Activated naive CD4-positive, alpha-beta T cell treated with anti-CD3 and anti-CD28 coated beads, Interleukin-2, amount 50 U/mL, for 16 hours (primary cell): ENCODE results near the gene LRRC75A.
"Not testable (repeated sequence)": the region's sequence is repeated elsewhere in the genome, so short reads cannot be mapped to it uniquely, and the experiment has no call there.

Experiments used
- DNase-seq: peaks from one replicate; pipeline ENCODE4 v3.0.0-alpha.2; 2020

LRRC75A gene, protein sequence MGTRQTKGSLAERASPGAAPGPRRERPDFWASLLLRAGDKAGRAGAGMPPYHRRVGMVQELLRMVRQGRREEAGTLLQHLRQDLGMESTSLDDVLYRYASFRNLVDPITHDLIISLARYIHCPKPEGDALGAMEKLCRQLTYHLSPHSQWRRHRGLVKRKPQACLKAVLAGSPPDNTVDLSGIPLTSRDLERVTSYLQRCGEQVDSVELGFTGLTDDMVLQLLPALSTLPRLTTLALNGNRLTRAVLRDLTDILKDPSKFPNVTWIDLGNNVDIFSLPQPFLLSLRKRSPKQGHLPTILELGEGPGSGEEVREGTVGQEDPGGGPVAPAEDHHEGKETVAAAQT

DNA sequence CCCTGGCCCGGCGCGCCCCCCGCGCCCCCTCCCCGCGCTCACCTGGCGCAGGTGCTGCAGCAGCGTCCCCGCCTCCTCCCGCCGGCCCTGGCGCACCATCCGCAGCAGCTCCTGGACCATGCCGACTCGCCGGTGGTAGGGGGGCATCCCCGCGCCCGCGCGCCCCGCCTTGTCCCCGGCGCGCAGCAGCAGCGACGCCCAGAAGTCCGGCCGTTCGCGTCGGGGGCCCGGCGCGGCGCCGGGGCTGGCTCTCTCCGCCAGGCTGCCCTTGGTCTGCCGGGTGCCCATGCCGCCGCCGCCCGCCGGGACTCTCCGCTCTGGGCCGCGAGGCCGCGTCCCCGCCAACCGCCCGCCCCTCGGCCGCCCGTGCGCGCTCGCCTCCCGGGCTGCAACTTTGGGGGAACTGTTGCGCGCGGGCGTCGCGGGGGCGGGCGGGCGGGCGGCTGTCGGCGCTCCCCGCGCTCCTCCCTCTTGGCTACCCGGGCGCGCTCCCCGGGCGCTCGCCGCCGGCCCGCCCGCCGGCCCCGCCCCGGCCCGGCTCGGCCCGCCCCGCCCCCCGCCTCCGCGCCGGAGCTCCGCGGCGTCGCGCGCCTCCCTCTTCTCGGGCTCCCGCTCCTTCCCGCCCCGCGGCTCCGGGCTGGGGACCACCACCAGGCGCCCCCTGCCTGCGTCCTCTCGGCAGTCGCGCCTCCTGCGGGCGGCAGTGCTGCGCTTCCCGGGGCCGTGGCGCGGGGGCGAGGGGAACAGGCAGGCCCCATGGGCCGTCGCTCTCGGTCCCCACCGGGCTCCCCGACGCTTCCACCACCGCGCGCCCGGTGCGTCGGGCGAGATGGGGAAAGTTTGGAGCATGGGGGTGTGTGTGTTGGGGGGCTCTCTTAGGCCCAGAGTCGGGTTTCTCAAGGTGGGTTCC is at the start of gene LRRC75A:
Gene LRRC75A (minus strand): TSS at position 491 of the 910 bp plus-strand sequence. CDS start 203 bp downstream, at position 288.
- DNase-seq: peak; percentile 64

DNA sequence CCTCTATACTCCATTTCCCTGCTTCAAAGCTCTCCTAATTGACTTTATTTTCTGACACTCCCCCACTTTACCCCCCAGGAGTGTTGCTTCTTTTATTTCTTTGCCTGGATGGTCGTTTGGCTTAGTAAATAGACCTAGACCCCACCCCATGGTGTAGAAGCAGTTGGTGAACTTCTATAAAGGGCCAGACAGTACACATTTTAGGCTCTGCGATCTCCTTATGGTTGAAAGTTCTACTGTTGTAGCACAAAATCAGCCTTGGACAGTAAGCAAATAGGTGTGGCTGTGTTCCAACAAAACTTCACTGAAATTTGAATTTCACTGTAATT is 45.1 kb upstream of the LRRC75A start:
- DNase-seq: no peak

DNA sequence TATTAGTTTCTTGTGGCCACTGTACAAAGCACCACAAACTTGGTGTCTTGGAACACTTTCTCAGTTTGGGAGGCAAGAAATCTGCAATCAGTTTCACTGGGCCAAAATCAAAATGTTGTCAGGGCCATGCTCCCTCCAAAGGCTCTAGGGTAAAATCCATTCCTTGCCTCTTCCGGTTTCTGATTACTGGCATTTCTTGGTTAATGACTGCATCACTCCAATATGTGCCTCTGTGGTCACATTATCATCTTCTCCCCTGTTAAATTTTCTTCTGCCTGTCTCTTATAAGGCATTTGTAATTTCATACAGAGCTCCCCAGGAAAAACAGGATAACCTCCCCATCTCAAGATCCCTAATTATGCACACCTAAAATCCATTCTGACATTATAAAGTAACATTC is 42.2 kb upstream of the LRRC75A start:
- DNase-seq: no peak

DNA sequence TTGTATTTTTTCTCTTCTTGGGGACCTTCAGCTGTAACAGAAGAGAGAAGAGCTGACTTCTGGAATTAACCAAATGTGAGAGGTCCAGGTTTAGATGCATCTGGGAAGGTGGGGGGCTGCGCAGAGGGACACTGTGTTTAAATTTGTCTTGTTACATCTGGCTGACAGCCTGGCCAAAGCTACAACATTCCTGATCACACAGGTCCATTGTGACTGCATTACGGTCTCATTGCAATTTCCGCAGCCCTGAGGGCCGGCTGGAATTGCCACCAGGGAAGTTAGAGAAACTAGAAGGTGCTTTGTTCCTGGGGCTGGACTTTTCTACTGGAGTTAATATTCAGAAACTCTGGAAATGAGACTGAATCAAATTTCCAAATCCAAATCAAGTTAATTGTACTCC is 37.9 kb upstream of the LRRC75A start:
- no peak for DNase-seq

DNA sequence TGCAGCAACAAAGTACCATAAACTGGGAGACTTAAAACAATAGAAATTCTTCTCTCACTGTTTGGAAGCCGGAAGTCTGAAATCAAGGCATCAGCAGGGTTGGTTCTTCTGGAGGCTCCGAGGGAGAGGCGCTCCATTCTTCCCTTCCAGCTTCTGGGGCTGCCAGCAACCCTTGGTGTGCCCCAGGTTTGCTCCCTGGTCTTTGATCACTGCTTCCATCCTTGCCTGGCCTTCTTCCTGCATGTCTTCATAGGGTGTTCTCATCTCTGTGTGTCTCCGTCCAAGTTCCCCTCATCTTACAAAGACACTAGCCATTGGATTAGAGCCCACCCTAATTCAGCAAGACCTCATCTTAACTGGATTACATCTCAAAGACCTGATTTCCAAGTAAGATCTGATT is 35.3 kb upstream of the LRRC75A start:
- no peak for DNase-seq

DNA sequence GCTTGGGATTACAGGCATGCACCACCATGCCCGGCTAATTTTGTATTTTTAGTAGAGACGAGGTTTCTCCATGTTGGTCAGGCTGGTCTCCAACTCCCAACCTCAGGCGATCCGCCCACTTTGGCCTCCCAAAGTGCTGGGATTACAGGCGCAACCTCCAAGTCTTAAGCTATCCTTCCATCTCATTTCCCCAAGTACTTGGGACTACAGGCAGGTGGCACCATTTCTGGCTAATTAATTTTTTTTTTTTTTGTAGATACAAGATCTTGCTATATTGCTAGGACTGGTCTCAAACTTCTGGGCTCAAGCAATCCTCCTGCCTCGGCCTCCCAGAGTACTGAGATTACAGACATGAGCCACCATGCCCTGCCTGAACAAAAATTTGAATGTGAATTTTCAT is 33.6 kb upstream of the LRRC75A start:
- not testable (repeated sequence) for DNase-seq

DNA sequence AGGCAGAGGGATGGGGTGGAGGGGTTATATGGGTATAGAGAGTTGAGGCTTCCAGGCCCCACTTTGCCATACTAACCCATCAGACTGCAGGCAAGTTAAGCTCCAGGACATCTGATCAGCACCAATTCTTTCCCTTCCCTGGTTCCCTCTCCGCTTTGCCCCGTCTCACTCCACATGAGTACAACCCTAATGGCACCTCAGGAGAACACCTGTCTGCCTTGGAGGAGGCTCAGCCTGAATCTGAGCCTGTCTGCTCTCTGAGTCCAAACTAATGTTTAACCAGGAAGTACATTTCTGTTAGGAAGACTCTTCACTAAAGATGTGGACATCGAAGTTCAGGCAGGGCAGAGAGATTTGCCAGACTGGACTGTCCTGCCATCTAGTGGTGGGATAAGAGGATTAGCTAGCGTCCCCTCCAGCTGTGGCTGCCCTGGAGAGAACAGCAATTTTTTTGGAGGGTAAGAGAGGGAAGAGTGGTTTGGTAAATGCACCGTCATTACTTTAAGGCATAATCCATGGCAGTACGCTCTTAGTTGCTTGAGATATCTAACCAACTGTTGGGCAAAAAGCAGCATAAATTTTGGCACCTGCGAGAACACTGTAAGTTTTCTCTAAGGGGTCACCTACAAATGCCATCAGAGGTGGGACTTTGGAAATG is 29.2 kb upstream of the LRRC75A start:
- peak; percentile 60 for DNase-seq

DNA sequence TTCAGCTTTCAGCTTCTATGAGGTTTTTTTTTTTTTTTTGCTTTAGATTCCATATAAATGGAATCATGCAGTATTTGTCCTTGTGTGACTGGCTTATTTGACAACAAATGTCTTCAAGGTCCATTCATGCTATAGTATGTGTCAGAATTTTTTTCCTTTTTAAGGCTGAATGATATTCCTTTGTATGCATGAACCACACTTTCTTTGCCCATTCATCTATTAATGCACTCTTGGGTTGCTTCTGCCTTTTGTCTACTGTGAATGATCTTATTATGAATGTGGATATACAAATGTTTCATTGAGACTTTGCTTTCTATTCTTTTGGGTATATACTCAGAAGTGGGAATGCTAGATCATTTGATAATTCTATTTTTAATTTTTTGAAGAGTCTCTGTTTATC is 27.0 kb upstream of the LRRC75A start:
- no peak for DNase-seq

DNA sequence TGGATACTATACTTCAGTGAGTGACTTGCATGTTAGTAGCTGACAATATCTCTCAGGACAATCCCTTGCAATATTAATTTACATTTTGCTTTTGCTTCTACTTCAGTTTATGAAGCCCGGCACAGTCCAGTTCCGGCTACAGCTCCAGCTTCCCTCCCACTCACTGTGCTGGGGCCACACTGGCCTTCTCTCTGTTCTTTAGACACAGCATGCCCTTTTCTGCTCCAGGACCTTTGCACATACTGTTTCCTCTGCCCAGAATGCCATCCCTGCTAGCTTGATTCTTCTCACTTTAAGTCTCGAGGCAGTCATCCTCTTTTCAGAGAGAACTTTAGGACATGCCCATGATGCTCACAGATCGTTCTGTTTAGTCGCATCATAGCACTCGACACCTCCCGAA is 25.5 kb upstream of the LRRC75A start:
- DNase-seq: no peak

DNA sequence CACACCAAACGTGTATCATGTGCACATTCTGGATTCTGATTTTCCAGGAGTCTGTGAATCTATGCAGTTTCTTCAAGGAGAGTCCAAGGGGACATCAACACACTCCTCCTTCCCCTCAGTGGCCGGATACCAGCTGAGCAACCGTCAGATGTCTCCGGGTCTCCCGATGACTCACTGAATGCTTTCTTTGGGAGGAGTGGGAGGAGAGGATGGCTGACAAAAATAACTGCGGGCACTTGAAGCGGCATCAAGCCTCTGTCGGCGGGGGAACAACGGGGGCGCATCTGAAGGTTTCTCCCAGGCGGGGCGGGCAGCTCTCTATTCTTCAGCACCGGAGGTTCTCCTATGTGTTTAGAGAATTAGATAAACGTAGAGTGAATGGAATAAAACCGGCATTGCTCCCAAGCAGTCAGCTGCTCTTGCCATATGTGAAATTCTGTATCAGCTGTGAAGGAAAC is 24.6 kb upstream of the LRRC75A start:
- no peak for DNase-seq

DNA sequence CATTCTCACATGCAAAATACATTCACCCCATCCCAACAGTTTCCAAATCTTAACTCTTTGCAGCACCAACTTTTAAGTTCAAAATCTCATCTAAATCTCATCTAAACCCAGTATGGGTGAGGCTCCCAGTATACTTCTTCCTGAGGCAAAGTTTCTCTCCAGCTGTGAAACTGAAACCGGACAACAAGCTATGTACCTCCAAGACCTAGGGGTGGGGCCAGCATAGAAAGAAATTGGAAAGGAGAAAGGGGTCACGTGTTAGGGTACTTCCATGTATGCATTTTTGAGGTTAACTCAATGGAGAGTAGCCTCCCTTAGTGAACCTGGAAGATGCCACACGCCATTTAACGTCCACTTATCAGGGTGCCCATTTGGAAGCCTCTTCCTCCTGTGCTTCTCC is 23.9 kb upstream of the LRRC75A start:
- no peak for DNase-seq

DNA sequence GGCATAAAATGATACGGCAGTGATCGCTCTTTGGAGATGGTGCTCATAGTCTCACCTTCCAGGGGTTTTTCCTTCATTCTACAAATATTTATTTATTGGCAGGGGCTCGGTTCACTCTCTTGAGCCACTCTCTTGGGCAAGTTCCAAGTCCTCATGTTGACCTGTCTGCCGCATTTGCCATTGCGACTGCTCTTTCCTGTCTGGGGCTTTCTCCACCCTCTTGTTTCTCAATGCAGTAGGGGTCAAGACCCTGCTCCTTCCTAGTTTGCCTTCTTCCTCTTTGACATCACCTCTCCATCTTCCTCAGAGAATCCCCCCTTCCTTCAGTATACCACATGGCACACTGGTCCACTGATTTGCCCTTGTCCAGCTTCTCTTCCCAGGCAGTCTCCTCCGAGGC is 21.9 kb upstream of the LRRC75A start:
- DNase-seq: no peak

DNA sequence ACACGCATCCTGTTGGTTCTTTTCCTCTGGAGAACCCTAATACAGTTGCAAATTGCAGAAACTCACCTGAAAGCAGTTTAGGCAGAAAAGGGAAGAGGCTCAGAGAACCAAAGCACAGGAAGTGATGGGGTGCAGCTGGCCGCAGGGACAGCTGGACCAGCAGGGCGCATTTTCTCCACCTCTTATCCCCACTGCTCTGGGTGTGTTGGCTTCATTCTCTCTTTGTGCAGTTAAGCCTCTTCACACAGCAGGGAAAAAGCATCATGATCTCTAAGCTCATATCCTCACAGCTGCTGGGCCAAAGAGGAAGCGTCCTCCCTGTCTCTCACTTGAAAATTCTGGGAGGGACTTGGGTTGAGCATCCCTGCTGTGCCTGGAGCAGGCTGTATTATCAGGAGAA is 20.0 kb upstream of the LRRC75A start:
- DNase-seq: no peak

DNA sequence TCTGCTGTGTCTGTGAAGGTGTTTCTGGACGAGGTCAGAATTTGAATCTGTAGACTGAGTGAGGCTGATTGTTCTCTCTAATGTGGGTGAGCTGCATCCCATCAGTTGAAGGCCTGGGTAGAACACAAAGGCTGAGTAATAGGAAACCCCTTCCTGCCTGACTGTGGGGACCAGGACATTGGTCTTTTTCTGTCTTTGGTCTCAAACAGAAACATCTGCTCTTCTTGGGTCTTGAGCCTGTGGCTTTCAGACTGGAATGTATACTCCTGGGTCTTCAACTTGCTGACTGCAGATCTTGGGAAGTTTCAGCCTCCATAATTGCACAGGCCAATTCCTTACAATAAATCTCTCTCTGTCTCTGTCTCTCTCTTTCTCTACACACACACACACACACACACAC is 19.6 kb upstream of the LRRC75A start:
- no peak for DNase-seq

DNA sequence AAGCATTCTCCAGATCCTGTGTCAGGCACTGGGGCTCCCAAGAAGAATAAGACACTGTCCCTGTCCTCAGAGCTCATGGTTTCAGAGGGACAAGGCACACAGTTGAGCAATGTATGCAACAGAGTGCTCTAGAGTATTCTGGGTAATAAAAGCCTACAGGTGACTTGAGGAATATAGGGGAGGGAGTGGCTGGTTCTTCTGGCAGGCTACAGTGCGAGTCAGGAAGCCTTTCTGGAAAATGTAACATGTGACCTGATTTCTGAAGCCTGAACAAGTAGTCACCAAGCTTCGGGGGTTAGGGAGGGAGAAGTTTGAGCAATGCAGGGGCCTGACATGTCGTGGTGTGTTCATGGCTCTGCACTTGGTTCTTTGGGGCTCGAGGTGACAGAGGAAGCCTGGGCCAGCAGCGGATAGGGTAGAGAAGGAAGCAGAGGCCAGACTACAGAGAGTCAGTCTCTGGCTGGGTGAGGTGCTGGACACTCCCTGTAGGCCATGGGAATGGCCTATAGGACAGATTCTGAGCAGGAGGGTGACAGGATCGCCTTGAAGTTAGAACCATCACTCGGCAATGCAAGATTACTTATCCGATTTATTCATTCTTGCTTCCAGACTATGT is 16.0 kb upstream of the LRRC75A start:
- DNase-seq: no peak

DNA sequence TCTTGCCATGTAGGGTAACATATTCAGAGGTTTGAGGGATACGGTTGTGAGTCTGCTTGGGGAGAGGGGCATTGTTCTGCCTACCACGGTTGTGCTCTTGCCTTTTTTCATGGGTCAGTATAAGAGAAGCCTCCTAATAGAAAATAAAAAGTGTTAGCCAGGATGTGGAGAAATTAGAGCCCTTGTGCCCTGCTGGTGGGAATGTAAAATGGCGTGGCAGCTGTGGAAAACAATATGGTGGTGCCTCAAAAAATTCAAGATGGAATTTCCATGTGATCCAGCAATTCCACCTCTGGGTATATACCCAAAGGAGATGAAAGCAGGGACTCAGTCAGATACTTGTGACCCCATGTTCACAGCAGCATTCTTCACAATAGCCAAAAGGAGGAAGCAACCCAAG is 14.2 kb upstream of the LRRC75A start:
- DNase-seq: no peak

DNA sequence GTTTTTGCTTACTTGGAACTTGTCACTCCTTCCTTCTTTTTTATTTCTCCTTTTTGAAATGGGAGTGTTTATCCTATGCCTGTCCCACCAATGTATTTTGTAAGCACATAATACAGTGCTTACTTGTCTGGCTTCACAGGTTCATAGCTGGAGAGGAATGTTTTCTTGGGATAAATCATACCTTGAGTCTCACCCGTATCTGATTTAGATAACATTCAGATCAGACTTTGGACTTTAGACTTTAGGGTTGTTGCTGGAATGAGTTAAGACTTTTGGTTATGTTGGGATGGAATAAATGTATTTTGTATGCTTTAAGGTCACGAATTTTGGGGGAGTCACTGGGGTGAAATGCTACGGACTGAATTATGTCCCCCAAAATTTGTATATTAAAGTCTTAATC is 13.0 kb upstream of the LRRC75A start:
- DNase-seq: no peak

DNA sequence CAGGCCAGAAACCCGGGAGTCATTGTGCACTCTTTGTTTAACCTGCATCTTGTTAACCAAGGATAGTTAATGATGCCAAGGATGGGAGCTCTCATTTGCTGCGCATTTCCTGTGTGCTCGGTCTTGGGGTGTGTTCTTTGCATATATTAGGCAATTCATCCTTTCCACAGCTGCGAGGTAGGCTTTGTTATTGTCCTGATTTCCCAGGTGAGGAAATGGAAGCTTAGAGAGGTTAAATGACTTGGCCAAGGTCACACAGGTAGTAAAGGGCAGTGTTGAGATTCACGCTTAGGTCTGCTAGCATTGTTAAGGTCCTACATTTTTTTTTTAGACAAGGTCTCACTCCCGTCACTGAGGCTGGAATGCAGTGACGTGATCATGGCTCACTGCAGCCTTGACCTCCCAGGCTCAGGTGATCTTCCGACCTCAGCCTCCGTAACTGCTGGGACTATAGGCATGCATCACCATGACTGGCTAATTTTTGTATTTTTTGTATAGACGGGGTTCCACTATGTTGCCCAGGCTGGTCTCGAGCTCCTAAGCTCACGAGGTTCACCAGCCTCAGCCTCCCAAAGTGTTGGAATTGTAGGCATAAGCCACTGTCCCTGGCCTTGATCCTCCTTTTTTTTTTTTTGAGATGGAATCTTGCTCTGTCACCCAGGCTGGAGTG is 5.0 kb upstream of the LRRC75A start:
- DNase-seq: no peak

DNA sequence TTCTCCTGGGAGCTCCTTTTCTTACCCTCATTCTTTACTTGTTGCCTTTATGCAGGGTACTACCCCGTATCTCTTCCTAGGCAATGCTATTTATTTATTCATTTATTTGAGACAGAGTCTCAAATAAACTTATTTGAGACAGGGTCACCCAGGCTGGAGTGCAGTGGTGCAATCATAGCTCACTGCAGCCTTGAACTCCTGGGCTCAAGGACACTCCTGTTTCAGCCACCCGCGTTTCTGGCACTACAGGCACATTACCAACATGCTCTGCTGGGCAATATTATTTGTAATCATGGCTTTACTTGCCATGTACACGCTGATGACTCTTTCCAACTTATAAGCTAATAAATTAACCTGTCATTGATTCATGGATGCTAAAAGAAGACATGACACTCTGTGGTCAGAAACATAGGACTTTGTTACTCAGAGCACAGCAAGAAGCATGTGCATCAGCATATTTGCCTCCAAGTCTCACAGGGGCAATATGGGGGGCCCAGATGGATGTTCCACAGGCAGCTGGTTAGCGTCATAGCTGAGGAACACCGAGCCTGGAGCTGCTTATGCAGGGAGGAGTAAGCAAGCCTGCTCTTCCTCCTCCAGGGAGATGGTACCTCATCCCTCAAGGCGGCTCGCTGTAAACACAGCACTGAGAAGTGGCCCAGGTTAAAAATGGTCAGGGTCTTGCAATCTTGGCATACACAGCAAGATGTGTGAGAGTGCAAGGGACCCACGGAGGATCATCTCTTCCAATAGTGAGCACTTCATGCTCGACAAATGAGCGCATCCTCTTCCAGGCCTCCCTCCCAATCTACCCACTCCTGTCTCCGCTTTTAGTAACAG is 4.2 kb upstream of the LRRC75A start:
- no peak for DNase-seq

DNA sequence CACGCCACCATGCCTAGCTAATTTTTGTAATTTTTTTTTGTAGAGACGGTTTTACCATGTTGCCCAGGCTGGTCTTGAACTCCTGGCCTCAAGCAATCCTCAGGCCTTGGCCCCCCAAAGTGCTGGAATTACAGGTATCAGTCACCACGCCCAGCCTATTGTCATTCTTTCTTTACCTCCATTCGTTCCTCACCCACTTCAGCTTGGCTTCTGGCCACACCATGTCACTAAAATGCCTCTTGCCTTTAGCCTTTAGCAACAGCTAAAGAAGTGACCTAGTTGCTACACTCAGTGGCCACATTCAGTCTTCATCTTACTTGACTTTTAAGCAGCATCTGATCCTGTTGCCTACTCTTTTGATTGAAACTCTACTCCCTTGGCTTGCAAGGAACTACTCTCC is 3.6 kb upstream of the LRRC75A start:
- no peak for DNase-seq

DNA sequence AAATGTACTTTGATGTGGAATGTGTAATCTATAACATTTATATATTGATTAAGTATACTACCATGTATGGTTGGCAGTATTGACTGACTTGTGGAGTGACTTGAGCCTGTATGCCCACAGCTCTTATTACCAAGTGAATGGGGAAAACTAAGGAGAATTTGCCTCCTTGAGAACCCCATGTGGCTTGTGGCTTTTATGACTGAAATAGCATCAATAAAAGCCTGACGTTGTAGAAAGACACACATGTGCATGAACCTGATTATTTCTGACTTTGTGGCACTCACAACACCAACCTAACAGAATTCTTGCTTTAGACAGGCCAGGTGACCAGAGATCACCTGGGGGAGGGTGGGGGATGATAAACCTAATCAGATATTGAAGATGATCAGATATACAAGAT is 2.1 kb upstream of the LRRC75A start:
- no peak for DNase-seq

DNA sequence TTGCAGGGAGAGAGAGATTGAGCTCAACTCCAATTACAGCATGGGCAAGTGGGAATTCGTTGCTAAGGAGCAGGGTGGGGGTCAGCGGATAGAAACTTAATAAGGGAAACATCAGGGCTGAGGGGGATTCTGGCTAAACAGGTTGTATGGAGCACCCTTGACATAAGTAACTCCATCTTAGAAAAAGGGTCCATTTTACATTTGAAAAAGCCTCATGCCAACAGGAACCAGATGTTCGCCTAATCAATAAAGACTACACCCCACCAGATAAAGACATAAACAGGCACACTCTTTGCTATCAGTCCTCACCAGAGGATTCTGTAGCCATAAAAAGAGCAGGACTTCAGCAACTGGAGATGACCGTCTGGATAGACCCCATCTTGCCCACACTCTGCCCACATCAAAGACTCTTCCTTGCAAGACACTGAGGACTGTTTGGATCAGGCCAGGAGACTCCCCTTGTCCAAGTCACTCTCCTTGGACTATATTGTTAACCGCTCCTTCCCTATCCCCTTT is 1.6 kb upstream of the LRRC75A start:
- no peak for DNase-seq
